ENCODE data around the gene TRPM8. TPM values are rescaled to one million over a fixed set of nuclear protein-coding genes. Genes with fewer than 3 reads are reported as not detected.

TRPM8 gene
- total and polyA plus RNA-seq, 4 donors: 0.03 to 0.14 TPM; not detected in 2

DNA sequence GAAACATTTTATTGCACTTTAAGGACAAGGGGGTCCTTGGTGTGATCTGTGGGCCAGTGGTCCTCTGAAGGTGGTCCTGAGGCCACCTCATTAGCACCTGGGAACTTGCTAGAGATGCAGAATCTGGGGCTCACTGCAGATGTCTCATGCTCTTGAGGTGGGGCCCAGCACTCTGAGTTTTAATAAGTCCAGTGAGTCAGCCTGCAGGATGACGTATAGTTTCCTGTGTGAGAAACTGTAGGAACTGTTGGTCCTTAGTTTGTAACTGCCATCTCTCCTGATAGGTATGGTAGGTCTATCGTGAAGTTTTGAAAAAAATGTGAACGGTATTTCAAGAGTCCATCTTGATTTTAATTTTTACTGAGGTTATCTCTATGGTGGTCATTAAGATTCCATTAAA, 2.8 kb downstream of the TRPM8 start:
- no peaks in the 10 kb centered on the region for H3K9me3 ChIP-seq (ENCODE audit: control insufficient read depth in 4 of 4, insufficient read depth in 3 of 4, low read length in 3 of 4)
- no peak overlapping the region for H3K9ac ChIP-seq (ENCODE audit: insufficient read depth in 1 of 2, low read length in 2 of 2)
- WGBS, 2 donors: 77 to 84% methylated on average over 3 of the region's 3 CpGs
- TF ChIP-seq, protein P1, sequence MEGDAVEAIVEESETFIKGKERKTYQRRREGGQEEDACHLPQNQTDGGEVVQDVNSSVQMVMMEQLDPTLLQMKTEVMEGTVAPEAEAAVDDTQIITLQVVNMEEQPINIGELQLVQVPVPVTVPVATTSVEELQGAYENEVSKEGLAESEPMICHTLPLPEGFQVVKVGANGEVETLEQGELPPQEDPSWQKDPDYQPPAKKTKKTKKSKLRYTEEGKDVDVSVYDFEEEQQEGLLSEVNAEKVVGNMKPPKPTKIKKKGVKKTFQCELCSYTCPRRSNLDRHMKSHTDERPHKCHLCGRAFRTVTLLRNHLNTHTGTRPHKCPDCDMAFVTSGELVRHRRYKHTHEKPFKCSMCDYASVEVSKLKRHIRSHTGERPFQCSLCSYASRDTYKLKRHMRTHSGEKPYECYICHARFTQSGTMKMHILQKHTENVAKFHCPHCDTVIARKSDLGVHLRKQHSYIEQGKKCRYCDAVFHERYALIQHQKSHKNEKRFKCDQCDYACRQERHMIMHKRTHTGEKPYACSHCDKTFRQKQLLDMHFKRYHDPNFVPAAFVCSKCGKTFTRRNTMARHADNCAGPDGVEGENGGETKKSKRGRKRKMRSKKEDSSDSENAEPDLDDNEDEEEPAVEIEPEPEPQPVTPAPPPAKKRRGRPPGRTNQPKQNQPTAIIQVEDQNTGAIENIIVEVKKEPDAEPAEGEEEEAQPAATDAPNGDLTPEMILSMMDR (IDR thresholded peaks at IDR 0.05; ENCODE audit: control extremely low read depth, extremely low read depth): no peak
- no peak for DNase-seq
- peaks cover 0 to 4% (median 3%) of the 10 kb centered on the region in 3 donors for H3K27me3 ChIP-seq (ENCODE audit: control insufficient read depth in 3 of 3, insufficient read depth in 3 of 3, low read length in 2 of 3)
- H3K4me1 ChIP-seq (ENCODE audit: control insufficient read depth in 5 of 5, insufficient read depth in 5 of 5, low read length in 5 of 5): no peaks in the 10 kb centered on the region
- no peak for ATAC-seq (ENCODE audit: insufficient read depth, low FRiP score)
- H3K36me3 ChIP-seq (ENCODE audit: control insufficient read depth in 4 of 4, insufficient read depth in 4 of 4, low read length in 4 of 4): no peaks in the 10 kb centered on the region
- H3K4me3 ChIP-seq: no peak overlapping the region
- H3K27ac ChIP-seq (ENCODE audit: low read depth in 1 of 2, low read length in 1 of 2): no peak overlapping the region

DNA sequence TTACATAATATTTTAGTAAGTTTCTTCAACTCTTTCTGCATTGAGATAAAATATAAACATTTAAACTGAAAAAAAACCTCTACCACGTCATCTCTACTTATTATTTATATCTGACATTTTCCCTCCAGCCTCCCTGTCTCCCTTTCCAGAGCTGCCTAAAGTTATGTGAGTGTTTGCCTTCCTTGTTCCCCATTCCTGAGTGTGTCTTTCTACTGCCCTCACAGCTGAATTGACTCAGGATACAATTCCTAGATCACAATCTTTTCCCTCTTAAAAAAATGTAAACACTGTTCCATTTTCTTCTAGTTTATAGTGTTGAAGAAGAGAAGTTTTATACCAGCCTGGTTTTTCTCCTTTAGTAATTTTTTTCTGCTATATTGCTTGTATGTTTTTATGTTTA, 5.3 kb downstream of the TRPM8 start:
- Histone ChIP-seq H3K4me3 (no peak overlapping the region), H3K9ac (ENCODE audit: insufficient read depth in 1 of 2, low read length in 2 of 2) (no peak overlapping the region), H3K9me3 (ENCODE audit: control insufficient read depth in 4 of 4, insufficient read depth in 3 of 4, low read length in 3 of 4) (peaks cover 0 to 2% (median 0%) of the 10 kb centered on the region in 4 donors), H3K36me3 (ENCODE audit: control insufficient read depth in 4 of 4, insufficient read depth in 4 of 4, low read length in 4 of 4) (no peaks in the 10 kb centered on the region), H3K4me1 (ENCODE audit: control insufficient read depth in 5 of 5, insufficient read depth in 5 of 5, low read length in 5 of 5) (no peaks in the 10 kb centered on the region), H3K27ac (ENCODE audit: low read depth in 1 of 2, low read length in 1 of 2) (no peak overlapping the region), H3K27me3 (ENCODE audit: control insufficient read depth in 3 of 3, insufficient read depth in 3 of 3, low read length in 2 of 3) (peaks cover 0 to 12% (median 4%) of the 10 kb centered on the region in 3 donors)
- peak in 1 of 3 donors; percentile 5 for DNase-seq
- WGBS, 2 donors: 16 to 28% methylated on average over 1 of the region's 1 CpG
- TF ChIP-seq, protein P1 (IDR thresholded peaks at IDR 0.05; ENCODE audit: control extremely low read depth, extremely low read depth): no peak
- no peak for ATAC-seq (ENCODE audit: insufficient read depth, low FRiP score)

GRCh38 chr2:233925402-233925801, 8.2 kb downstream of the TRPM8 start:
- Histone ChIP-seq H3K9me3 (ENCODE audit: control insufficient read depth in 4 of 4, insufficient read depth in 3 of 4, low read length in 3 of 4) (peaks cover 0 to 4% (median 0%) of the 10 kb centered on the region in 4 donors), H3K4me1 (ENCODE audit: control insufficient read depth in 5 of 5, insufficient read depth in 5 of 5, low read length in 5 of 5) (no peaks in the 10 kb centered on the region), H3K4me3 (no peak overlapping the region), H3K36me3 (ENCODE audit: control insufficient read depth in 4 of 4, insufficient read depth in 4 of 4, low read length in 4 of 4) (no peaks in the 10 kb centered on the region), H3K9ac (ENCODE audit: insufficient read depth in 1 of 2, low read length in 2 of 2) (no peak overlapping the region), H3K27me3 (ENCODE audit: control insufficient read depth in 3 of 3, insufficient read depth in 3 of 3, low read length in 2 of 3) (peaks cover 0 to 9% (median 4%) of the 10 kb centered on the region in 3 donors), H3K27ac (ENCODE audit: low read depth in 1 of 2, low read length in 1 of 2) (no peak overlapping the region)
- 72 to 80% methylated on average over 7 of the region's 7 CpGs for WGBS, 2 donors
- TF ChIP-seq, protein P1 (IDR thresholded peaks at IDR 0.05; ENCODE audit: control extremely low read depth, extremely low read depth): no peak
- DNase-seq (no peak), ATAC-seq (ENCODE audit: insufficient read depth, low FRiP score) (no peak)

DNA sequence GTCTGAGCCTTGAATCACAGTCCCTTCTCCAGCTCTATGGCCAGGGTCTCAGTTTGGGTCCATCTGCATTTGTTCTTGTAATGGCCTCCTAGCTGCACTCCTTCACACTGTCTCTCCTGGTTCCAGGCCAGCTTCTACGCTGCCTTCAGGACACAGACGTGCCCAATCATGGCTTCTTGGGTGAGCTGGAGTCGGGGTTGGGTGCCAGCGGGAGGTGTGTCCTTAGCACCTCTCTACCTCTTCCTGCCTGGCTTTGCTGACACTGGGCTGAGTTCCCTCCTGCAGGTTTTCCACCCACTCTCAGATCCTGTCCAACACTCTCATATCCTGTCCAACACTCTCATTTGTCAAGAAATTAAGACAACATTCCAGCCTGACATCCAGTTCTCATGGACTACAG, 9.6 kb downstream of the TRPM8 start:
- Histone ChIP-seq H3K9me3 (ENCODE audit: control insufficient read depth in 4 of 4, insufficient read depth in 3 of 4, low read length in 3 of 4) (peaks cover 0 to 4% (median 0%) of the 10 kb centered on the region in 4 donors), H3K4me1 (ENCODE audit: control insufficient read depth in 5 of 5, insufficient read depth in 5 of 5, low read length in 5 of 5) (no peaks in the 10 kb centered on the region), H3K4me3 (no peak overlapping the region), H3K27me3 (ENCODE audit: control insufficient read depth in 3 of 3, insufficient read depth in 3 of 3, low read length in 2 of 3) (peaks cover 0 to 9% (median 9%) of the 10 kb centered on the region in 3 donors), H3K36me3 (ENCODE audit: control insufficient read depth in 4 of 4, insufficient read depth in 4 of 4, low read length in 4 of 4) (no peaks in the 10 kb centered on the region), H3K9ac (ENCODE audit: insufficient read depth in 1 of 2, low read length in 2 of 2) (no peak overlapping the region), H3K27ac (ENCODE audit: low read depth in 1 of 2, low read length in 1 of 2) (no peak overlapping the region)
- 70 to 82% methylated on average over 4 of the region's 4 CpGs for WGBS, 2 donors
- no peak for ATAC-seq (ENCODE audit: insufficient read depth, low FRiP score)
- TF ChIP-seq, protein P1 (IDR thresholded peaks at IDR 0.05; ENCODE audit: control extremely low read depth, extremely low read depth): no peak
- no peak for DNase-seq

All from lung (tissue), 12 donors.